Measurements from ENCODE around the gene CENPE.

GRCh38 chr4:103162176-103162575, 36.0 kb downstream of the CENPE start:
- TF ChIP-seq CTCF (IDR thresholded peaks at IDR 0.05) (no peak), POLR2A (IDR thresholded peaks at IDR 0.05) (no peak)

Measured in Peyer's patch (tissue), 4 donors.